Measurements from ENCODE around the gene IRGC. TPM values are rescaled to one million over a fixed set of nuclear protein-coding genes. Genes with fewer than 3 reads are reported as not detected.

IRGC gene
- polyA plus RNA-seq, 1 donor from 2014 or later: 0.51 TPM

DNA sequence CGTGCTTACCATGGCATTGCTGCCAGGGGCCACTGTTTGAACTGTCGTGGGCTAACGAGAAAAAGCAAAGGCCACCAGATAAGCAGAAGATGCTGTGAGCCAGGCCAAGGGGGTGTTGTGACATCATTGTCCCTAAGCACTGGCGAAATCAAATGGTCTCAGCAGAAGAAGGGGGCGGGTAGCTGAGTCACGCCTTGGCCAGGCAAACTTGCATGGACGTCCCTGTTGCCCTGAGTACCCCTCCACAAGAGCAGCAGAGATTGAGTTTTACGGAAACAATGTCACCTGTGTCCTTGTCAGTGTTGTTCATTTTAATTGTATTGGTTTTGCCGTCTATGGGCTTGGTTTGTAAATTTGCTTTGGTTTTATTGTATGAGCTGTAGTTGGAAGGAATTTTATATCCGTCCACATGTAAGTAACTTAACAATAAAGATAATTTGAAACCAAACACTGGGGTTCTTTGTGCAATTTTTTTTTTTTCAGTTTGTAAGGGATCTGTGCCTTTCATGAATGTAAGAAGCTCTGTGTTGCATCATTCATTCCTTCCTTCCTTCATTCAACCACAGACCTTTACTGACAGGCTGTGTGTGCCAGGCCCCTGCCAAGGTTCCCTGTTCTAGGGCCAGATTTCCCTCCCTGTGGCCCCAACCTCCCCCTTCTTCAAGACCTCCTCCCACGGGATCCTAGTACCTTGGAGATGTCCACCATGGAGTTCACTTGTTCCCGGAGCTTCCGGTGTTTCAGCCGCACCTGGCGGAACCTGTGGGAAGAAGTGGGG, 52.6 kb downstream of the IRGC start:
- no peak for TF ChIP-seq POLR2AphosphoS5 (IDR thresholded peaks at IDR 0.05)
- Histone ChIP-seq H3K9me2 (ENCODE audit: insufficient read depth, low read length) (no peaks in the 10 kb centered on the region), H3K36me3 (ENCODE audit: insufficient read depth, low read length) (no peaks in the 10 kb centered on the region), H3K27me3 (ENCODE audit: insufficient read depth, low read depth, low read length) (peaks cover 13% of the 10 kb centered on the region), H3K79me2 (replicated peaks; ENCODE audit: insufficient read depth, low read length) (no peaks in the 10 kb centered on the region), H3F3A (ENCODE audit: insufficient read depth, low read length, poor library complexity, severe bottlenecking) (no peaks in the 10 kb centered on the region), H2AFZ (ENCODE audit: low read depth, low read length) (no peak overlapping the region), H4K20me1 (ENCODE audit: insufficient read depth) (no peaks in the 10 kb centered on the region), H3K4me2 (ENCODE audit: low read length) (no peak overlapping the region), H3K9ac (ENCODE audit: low read length) (no peak overlapping the region), H3K4me3 (ENCODE audit: low read length) (no peak overlapping the region), H3K27ac (ENCODE audit: low read length) (no peak overlapping the region), H3K9me3 (ENCODE audit: low read length) (no peaks in the 10 kb centered on the region)

DNA sequence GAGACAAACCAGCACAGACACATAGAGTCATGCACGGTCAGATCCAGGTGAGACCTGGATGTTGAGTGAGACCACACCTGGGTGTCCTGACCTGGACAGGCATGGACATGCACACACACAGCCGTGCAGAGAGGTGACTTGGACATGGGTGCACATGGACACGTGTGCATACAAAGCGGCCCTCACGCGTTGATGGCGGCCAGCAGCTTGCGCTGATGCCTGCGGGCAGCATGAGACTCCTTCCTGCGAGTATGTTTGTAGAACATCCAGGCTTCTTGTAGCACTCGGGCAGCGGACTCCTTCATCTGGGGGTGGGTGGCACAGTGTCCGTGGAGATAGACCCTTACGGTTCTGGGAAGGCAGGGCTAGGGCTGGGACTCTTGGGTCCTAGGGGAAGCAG, 53.4 kb downstream of the IRGC start:
- Histone ChIP-seq H3K9me2 (ENCODE audit: insufficient read depth, low read length) (no peaks in the 10 kb centered on the region), H3K36me3 (ENCODE audit: insufficient read depth, low read length) (no peaks in the 10 kb centered on the region), H3K79me2 (replicated peaks; ENCODE audit: insufficient read depth, low read length) (no peaks in the 10 kb centered on the region), H3K9me3 (ENCODE audit: low read length) (no peaks in the 10 kb centered on the region), H4K20me1 (ENCODE audit: insufficient read depth) (no peaks in the 10 kb centered on the region), H2AFZ (ENCODE audit: low read depth, low read length) (no peak overlapping the region), H3K9ac (ENCODE audit: low read length) (no peak overlapping the region), H3K4me3 (ENCODE audit: low read length) (no peak overlapping the region), H3K27ac (ENCODE audit: low read length) (no peak overlapping the region), H3F3A (ENCODE audit: insufficient read depth, low read length, poor library complexity, severe bottlenecking) (no peaks in the 10 kb centered on the region), H3K4me2 (ENCODE audit: low read length) (no peak overlapping the region), H3K27me3 (ENCODE audit: insufficient read depth, low read depth, low read length) (peaks cover 21% of the 10 kb centered on the region)
- TF ChIP-seq SMC3 (conservative IDR thresholded peaks at IDR 0.05; ENCODE audit: poor library complexity): no peak
- no peak for TF ChIP-seq POLR2AphosphoS5 (IDR thresholded peaks at IDR 0.05)
- TF ChIP-seq, protein P1, sequence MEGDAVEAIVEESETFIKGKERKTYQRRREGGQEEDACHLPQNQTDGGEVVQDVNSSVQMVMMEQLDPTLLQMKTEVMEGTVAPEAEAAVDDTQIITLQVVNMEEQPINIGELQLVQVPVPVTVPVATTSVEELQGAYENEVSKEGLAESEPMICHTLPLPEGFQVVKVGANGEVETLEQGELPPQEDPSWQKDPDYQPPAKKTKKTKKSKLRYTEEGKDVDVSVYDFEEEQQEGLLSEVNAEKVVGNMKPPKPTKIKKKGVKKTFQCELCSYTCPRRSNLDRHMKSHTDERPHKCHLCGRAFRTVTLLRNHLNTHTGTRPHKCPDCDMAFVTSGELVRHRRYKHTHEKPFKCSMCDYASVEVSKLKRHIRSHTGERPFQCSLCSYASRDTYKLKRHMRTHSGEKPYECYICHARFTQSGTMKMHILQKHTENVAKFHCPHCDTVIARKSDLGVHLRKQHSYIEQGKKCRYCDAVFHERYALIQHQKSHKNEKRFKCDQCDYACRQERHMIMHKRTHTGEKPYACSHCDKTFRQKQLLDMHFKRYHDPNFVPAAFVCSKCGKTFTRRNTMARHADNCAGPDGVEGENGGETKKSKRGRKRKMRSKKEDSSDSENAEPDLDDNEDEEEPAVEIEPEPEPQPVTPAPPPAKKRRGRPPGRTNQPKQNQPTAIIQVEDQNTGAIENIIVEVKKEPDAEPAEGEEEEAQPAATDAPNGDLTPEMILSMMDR (IDR thresholded peaks at IDR 0.05; ENCODE audit: poor library complexity, severe bottlenecking): no peak
- TF ChIP-seq EP300 (conservative IDR thresholded peaks at IDR 0.05; ENCODE audit: poor library complexity, severe bottlenecking): no peak
- no peak for TF ChIP-seq EZH2 (IDR thresholded peaks at IDR 0.05; ENCODE audit: borderline replicate concordance, insufficient read depth, low read length, poor library complexity, severe bottlenecking)
- no peak for TF ChIP-seq RAD21 (conservative IDR thresholded peaks at IDR 0.05)
- no peak for TF ChIP-seq TAF1 (IDR thresholded peaks at IDR 0.05; ENCODE audit: low read depth)
- TF ChIP-seq, protein P2, sequence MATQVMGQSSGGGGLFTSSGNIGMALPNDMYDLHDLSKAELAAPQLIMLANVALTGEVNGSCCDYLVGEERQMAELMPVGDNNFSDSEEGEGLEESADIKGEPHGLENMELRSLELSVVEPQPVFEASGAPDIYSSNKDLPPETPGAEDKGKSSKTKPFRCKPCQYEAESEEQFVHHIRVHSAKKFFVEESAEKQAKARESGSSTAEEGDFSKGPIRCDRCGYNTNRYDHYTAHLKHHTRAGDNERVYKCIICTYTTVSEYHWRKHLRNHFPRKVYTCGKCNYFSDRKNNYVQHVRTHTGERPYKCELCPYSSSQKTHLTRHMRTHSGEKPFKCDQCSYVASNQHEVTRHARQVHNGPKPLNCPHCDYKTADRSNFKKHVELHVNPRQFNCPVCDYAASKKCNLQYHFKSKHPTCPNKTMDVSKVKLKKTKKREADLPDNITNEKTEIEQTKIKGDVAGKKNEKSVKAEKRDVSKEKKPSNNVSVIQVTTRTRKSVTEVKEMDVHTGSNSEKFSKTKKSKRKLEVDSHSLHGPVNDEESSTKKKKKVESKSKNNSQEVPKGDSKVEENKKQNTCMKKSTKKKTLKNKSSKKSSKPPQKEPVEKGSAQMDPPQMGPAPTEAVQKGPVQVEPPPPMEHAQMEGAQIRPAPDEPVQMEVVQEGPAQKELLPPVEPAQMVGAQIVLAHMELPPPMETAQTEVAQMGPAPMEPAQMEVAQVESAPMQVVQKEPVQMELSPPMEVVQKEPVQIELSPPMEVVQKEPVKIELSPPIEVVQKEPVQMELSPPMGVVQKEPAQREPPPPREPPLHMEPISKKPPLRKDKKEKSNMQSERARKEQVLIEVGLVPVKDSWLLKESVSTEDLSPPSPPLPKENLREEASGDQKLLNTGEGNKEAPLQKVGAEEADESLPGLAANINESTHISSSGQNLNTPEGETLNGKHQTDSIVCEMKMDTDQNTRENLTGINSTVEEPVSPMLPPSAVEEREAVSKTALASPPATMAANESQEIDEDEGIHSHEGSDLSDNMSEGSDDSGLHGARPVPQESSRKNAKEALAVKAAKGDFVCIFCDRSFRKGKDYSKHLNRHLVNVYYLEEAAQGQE (IDR thresholded peaks at IDR 0.05; ENCODE audit: borderline replicate concordance): no peak
- TF ChIP-seq MXI1 (conservative IDR thresholded peaks at IDR 0.05; ENCODE audit: poor library complexity, severe bottlenecking): no peak

Other genes with a start within 250 kb of the IRGC start
- gene PHLDB3, start 211.3 kb upstream of the IRGC start, polyA plus RNA-seq: 5.6 and 8.1 TPM in 2 replicates
- gene ETHE1, start 188.9 kb upstream of the IRGC start, polyA plus RNA-seq: 40.9 and 58.0 TPM in 2 replicates
- gene ZNF575, start 182.9 kb upstream of the IRGC start, polyA plus RNA-seq: not detected in 2 replicates
- 18.6 and 19.0 TPM in 2 replicates for gene XRCC1, start 140.5 kb upstream of the IRGC start, polyA plus RNA-seq
- gene PINLYP, start 140.3 kb upstream of the IRGC start, polyA plus RNA-seq: 1.9 and 3.2 TPM in 2 replicates
- gene IRGQ, start 119.9 kb upstream of the IRGC start, polyA plus RNA-seq: 156 and 179 TPM in 2 replicates
- 11.9 and 19.9 TPM in 2 replicates for gene ZNF576, start 119.5 kb upstream of the IRGC start, polyA plus RNA-seq
- not detected in 2 replicates for gene SRRM5, start 104.0 kb upstream of the IRGC start, polyA plus RNA-seq
- gene ZNF428, start 96.4 kb upstream of the IRGC start, polyA plus RNA-seq: 983 and 1,008 TPM in 2 replicates
- gene CADM4, start 76.2 kb upstream of the IRGC start, polyA plus RNA-seq: 211 and 220 TPM in 2 replicates
- gene PLAUR, start 45.9 kb upstream of the IRGC start, polyA plus RNA-seq: 1.3 TPM in 1 of 2 replicates, not detected in the other
- gene SMG9, start 38.9 kb downstream of the IRGC start, polyA plus RNA-seq: 33.0 and 57.5 TPM in 2 replicates
- gene KCNN4, start 64.9 kb downstream of the IRGC start, polyA plus RNA-seq: not detected in 2 replicates
- not detected in 2 replicates for gene LYPD5, start 86.4 kb downstream of the IRGC start, polyA plus RNA-seq
- 14.9 and 19.4 TPM in 2 replicates for gene ZNF283, start 111.2 kb downstream of the IRGC start, polyA plus RNA-seq
- 14.3 and 22.8 TPM in 2 replicates for gene ZNF404, start 167.9 kb downstream of the IRGC start, polyA plus RNA-seq
- gene ZNF45, start 219.2 kb downstream of the IRGC start, polyA plus RNA-seq: 14.9 and 17.5 TPM in 2 replicates
- gene ZNF221, start 235.2 kb downstream of the IRGC start, polyA plus RNA-seq: 7.4 and 7.6 TPM in 2 replicates